ENCODE measurements around the gene GPAM.

Gene GPAM

DNA sequence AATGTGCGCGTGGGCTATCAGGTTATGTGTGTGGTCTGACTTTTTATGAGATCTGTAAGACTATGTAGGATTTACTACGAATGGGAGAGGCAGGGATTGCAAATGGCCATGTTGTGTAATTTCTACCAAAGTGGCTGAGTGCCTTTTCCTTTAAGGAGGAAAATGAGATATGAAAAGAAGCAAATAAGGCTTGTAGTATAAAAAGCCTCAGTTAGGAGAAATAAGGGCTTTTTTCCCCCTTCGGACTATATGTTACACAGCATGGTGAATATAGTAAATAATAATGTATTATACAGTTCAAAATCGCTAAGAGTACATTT is 447 bp upstream of the GPAM start:
- DNase-seq (ENCODE audit: low read depth) = no peak

DNA sequence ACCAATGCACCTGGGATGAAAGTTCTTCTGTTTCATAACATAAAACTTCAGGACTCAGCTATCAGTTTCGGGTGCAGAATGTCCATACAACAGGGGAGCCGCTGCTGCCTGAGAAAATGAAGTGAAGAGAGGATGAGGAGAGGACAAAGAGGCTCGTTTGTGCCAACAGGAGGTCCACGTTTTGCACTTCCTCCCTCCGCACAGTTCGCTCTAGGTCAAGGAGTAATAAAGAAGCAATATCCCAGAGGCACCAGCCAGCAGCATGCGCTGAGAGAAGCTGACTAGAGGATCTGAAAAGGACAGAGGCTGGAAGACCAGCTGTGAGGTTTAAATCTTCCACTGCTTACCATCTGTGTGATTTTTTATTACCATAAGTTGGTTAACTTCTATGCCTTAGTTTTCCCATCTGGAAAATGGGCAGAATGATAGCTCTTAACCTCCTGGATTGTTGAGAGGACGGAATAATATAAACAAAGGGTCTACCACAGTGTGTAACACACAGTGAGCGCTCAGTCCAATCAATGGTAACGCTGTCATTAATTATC is 709 bp downstream of the GPAM start:
- DNase-seq (ENCODE audit: low read depth) = no peak

DNA sequence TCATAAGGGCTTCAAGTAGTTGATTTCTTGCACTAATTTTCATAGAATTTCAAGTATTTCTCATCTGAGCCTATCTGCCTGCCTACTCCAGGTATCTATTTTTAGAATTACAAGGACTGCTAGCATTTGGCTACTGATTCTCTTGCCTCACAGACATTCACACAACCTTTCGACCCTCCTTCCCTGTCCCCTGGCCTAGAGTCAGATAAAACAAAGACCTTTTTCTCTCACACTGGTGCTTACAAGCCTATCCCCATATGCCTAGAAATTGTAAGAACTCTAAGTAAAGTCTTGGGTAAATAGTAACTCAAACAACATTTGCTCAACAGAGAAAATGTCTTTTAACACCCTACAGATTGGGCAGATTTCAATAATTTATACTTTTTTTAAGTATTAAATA is 6.3 kb downstream of the GPAM start:
- DNase-seq (ENCODE audit: low read depth) = no peak

DNA sequence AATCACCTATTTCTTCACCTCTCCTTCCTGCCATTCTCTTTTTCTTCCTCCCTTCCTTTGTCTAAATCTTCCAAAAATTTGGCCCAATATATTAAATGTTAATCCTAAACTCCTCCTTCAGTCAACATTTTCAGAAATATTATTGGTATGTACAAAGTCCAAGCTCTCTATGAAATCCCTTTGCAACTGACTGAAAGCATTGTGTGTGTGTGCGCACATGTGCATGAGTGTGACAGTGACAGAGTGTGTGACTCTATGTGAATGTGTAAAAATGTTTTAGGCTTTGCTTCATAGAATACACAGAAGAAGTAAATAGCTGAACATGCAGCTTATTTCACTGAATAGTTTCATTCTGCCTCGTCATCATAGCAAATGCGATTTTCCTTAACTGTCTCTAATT is 7.0 kb downstream of the GPAM start:
- DNase-seq (ENCODE audit: low read depth) = no peak

DNA sequence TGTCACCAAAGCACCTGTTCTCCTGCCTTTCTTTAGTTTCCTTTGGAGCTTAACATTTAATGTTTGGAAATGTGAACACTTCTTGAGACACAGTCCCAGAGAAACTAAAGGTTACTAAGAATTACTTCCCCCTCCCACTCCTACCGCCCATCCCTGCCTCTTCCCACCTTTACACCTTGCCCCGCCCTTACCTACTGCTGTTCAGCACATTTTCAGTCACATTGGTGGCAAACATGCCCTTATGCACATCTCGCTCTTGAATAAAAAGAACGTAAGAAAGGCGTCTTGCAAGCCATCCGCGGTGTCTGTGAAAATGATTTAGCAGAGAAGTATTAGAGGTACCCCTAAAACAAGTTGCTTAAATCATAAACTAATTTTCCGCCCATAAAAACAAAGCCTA is 8.2 kb downstream of the GPAM start:
- DNase-seq (ENCODE audit: low read depth) = no peak

DNA sequence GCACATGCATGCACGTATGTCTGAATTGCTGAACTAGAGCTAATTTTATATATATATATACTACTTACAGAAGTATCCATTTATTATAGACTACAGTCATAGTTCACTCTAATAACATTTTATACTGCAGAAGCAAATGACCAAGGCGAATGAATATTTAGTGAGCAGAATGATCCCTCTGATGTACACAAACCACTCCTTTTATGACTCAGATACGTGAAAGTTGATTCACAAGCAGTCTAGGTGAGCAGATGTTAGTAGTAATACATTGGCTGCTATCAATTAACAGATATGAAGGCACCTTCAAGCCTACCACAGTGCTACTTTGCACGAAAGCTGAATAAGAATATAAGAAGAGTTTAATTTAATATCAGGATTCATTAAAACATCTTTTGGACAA is 10.4 kb downstream of the GPAM start:
- DNase-seq (ENCODE audit: low read depth) = no peak

DNA sequence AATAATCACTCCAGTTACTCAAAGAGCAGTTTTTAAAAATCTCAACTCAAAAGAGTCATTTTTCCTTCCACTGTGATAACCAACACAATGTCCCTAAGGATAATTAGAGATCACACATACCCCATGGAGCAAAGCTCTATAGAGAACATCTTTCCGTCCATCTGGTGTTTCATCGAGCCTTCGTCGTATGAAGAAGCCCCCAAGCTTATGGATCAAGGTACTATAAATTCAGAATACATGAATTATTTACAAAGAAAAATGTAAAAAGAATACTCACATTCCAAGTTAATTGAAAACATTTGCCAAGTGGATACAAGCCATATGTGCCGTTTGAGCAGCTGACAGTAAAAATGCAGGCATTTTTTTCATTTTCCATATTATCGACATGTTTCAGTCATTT is 14.8 kb downstream of the GPAM start:
- no peak for DNase-seq (ENCODE audit: low read depth)

DNA sequence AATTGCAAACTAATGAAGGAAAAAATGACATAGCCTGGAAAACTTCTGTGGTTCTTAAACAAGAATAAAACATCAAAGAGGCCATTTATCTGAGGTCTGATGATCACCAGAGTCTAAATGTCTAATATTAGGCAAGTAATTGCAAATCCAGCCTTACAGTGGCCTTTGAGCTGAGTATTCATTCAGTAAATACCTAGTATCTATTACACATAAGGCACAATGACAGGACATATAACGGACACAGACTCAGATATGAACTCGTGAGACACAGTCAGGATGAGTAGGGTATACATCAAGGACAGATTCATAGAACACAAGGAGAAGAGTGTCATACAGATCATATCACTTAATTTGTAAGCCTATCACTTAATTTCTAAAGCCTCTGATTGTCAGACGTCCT is 16.8 kb downstream of the GPAM start:
- DNase-seq (ENCODE audit: low read depth) = no peak

DNA sequence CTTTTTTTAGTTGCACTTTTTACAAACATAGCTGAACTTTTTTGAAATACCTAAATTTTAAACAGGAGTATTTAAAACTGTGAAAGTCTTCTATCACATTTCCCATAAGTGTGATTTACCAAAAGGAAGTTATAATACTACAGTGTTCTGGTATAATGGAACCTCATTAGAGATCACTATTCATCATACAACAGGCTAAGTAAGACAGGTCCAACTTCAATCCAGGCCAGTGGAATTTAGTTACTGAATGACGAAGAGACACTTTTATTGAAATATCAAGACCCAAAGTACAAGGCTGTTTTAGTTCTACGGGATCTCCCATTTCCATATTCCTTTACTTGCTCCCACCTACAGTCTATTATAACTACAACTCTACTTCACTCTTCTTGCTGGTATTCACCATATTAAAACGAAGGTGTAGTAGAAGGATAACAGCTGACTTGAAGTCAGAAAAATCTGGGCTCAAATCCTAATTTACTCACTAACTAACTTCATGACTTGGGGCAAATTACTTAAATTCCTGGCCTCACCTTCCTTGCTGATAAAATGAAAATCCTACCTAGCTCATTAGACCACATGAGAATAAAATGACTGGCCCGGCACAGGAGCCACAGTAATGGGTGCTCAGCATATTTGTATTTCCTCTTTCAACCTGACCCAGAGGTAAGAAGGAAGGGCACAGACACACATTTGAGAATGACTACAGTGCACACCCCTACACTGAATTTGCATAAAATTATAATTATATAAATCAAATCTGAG is 21.6 kb downstream of the GPAM start:
- DNase-seq (ENCODE audit: low read depth) = no peak

DNA sequence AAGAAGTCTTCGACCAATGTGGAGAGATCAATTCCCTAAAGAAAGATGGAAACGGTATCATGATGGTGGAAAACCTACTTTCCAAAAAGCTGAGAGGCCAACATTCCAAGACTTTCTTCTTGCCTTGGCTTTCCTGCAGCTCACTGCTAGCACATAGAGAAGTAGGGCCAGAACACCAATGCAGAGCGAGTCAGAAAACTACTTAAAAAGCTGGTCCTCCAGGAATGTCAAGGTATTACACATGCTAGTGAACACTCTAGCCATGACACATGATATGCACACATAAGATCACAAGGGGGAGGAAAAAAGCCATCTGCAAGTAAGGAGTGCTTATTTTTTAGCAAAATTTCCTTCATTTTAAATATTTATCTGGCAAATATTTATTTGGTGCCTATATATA is 22.7 kb downstream of the GPAM start:
- DNase-seq (ENCODE audit: low read depth) = no peak

DNA sequence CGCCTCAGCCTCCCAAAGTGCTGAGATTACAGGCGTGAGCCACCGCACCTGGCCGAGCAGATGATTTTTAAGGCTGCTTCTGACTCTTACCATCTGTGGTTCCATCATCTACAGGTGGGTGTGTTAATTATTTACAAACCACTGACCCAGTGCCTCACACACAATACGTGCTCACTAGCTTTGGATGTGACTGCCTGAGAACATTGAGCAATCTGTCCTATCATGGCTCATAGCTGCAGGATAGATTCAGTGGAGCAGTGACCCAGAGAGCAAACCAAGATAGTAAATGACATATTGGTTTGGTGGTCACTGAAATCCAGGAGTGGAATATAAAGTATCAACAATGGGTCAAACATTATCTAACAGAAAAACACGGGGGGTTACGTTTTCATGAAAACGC is 24.1 kb downstream of the GPAM start:
- DNase-seq (ENCODE audit: low read depth) = no peak

DNA sequence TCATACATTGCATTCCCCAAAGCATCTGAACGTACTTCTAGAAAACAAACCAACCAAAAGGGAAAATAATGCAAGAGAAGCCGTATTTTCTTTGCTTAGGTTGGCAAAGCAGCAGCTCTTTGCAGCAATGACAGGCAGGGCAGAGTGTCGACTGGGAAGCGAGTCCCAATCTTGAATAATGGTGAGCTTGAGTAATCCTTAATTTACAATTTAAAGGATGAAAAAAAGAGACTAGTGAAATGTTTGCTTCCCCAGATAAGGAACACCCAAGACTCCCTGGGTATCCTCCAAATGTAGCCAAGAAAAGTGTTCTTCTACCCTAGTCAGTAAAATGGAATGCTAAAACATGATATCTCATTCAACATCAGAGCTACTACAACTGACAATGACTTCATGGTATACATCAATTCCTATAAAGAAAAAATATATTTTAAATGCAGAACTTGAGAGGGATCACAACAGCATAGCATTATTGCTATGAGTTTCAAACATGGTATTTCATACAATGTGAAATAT is 32.0 kb downstream of the GPAM start:
- no peak for DNase-seq (ENCODE audit: low read depth)

DNA sequence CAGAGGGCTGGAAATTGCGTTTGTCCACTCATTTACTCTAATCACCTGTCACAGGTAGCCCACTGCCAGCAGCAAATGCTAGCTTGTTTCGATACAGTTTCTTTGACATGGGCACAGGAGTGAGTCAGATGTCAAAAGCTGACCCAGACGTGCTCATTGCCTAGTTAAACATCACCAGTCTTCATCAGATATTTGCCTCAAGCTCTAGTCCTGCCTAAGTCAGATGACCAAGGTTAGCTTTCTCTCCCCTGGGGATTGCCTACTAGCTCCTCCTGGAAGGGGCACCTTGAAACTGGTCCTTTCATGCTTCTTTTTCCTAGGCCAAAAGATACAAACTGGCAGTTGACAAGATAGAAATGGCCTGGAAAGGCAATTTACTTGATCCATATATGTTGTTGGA is 35.2 kb downstream of the GPAM start:
- DNase-seq (ENCODE audit: low read depth) = no peak

DNA sequence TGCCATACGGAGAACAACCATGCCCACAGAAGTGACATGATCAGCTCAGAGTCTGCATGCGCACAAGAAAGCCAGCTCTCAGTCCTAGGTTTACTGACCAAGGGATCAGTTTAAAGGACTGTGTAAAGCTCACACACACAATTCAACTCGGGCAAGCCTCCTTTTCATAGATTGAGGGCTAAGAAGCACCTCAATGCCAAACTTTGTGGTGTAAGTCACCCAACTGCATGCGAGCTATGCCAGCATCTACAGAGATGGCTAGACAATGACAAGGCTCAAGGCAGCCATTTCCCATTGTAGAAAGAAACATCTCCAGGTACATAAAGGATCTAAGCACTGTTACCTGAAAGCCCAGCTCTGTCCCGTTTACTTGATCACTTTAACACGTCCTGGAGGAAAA is 36.8 kb downstream of the GPAM start:
- no peak for DNase-seq (ENCODE audit: low read depth)

DNA sequence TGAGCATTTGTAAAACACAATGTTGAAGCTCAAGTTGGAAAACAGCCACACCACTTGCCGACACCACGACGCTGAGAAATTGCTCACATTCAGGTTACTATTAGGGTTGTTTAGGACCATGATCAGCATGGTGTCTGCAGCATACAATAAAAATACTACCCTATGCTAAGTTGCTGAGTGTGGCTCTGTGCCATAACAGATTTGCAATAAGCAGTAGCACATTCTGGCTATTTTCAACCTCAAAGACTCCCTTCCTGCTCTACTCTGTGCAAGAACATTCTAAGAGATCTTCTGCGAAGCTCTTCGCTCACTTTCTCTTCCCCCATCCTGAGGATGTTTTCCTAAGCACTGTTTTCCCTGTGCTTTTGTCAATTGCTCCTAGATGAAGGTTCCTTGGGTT is 38.3 kb downstream of the GPAM start:
- no peak for DNase-seq (ENCODE audit: low read depth)

DNA sequence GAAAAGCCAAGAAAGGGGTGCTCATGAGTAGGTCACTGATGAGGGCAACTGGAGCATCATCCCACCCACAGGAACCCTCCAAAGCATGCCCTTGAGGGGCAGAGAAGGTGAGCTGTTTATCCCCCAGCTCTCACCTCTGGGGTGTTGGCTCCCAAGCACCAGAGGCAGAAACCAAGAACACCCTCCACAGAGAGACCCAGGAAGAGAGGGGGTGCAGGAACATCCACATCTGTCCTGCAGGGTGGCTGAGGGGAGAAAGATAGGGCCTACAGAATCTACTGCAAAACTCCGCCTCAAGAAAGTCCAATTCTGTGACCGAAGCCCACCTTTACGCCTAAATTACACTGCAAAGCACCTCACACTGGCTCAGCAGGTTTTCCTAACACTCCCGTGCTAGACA is 40.1 kb downstream of the GPAM start:
- no peak for DNase-seq (ENCODE audit: low read depth)

DNA sequence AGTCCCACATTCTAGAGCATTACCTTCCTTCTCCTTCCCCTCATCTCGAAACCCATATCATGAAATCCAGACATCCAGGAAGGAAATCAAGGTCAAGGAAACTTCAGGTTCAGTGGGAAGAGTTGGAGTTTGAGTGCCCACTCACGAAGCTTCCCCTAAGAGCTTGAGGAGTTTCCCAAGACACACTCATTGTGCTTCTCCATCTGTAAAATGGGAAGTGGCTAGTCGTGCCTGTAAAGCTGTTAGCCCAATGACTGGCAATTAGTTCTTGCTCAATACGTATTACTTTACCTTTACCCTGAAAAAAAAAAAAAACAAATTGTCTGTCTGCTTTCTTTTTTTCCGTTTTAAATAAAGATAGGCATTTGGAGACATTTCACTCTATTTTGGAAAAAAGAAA is 42.3 kb downstream of the GPAM start:
- no peak for DNase-seq (ENCODE audit: low read depth)

DNA sequence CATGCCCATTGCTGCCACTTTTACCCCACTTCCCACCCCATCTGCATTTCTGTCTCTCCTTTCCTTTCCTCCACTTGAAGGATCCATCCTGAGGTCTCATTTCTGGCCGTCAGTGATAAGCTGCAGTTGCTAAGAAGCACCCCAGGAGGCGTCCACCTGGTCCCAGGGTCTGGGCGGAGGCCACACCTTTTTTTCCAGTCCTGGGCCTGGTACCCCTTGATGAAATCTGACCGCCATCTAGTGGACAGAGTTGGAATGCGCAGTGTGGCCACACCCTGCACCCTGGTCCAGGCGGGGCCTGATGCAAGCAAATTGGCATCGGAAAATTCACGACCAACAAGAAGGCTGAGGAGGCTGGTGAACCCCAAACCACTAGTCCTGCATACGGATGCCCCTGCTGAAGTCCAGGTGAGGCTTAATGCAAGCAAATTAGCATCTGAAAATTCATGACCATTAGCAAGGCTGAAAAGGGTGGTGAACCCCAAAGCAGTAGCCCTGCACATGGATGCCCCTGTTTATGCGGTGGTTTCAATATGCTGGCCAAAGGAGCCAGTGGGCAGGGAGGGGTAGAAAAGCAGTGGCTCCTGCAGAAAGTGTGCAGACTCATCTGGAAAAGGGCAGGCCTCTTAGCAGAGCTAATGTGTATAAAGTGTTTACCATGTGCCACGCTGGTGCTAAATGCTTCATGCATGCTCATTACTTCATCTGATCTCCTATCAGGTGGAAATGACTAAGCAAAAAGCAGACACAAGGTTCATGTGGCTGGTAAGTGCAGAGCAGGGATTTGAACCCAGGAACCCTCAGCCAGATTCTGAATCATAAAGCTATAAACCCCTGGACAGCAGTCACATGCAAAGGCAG is 43.2 kb downstream of the GPAM start:
- DNase-seq (ENCODE audit: low read depth) = peak; percentile 14

DNA sequence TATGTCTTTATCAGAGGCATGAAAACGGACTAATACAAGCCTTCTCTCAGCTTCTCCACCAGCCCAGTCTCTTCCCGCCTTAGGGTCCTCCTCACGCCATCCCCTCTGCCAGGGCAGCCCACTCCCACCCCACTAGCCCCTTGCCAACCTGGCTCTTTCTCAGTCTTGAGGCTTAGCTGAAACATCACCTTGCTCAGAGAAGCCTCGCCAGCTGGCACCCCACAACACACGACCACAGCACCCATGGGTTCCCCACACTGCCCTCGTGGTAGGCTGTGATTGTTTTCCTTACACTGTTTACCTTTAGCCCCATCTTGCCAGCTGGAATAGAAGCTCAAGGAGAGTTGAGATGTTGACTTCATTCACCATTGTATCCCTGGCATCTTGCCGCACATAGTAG is 44.4 kb downstream of the GPAM start:
- DNase-seq (ENCODE audit: low read depth) = no peak

DNA sequence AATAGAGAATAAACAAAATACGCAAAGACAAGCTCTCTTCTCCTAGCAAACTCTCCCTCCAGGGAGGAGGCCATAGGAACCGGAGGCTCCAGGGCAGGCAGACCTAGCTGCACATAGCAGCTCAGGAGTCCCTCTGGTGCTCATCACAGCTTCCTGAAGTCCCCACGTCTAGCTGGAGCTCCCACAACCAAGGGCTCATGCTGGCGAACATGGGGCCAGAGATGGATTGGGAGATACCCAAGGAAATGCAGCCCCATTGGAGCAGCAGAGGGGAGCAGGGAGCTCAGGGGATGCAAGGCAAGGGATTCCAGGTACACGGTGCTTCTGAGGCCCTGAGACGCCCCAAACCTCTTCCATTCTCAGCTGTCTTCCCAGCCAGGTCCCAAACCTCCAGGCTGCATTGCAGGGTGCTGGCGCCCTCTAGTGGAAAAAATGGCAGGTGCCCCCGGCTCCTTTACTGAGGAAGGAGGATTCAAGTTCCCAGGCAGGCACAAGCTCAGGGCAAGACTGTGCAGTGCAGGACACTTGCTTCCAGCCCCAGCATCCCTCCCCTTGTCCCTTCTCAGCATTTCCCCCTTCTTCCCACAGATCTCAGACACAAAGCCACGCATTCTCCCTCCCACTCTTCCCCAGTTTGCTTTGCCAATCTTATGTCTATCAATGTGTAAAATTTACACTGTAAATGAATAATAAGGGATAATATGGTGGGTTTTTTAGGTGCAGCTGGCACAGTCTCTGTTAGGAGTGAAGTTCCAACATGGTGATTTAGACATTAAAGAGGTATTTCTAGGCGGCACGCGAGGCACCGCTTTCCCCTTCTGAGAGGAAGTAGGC is 46.2 kb downstream of the GPAM start:
- peak; percentile 37 for DNase-seq (ENCODE audit: low read depth)

DNA sequence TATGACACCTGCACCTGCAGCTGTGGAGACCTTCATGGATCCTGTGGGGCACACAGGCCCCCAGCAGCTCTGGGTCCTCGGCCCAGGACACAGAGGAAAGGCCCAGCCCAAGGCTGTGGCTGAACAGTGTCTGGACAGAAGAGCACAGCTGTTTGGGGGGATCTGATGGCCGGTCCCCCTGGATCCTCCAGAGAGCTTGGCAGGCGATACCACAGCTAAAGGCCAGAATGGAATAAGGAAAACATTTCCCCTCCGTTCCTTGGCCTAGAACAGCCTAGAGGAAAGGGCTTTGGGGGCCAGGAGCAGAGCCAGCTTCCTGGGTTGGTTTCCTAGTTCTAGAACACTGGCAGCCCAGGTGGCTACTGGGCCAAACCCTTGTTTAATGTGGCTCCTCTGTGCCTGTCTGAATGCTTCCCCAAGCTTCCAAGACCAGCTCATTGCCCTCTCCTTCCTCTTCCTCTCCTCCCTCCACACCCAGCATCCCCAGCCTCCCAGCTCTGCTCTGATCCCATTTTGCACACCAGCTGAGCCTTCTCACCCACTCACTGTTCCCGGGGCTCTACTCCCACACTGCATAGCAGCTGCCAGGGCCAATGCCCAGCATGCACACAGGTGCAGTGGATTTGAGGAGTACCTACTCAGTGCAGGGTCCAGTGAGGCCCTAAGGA is 46.9 kb downstream of the GPAM start:
- DNase-seq (ENCODE audit: low read depth) = no peak

DNA sequence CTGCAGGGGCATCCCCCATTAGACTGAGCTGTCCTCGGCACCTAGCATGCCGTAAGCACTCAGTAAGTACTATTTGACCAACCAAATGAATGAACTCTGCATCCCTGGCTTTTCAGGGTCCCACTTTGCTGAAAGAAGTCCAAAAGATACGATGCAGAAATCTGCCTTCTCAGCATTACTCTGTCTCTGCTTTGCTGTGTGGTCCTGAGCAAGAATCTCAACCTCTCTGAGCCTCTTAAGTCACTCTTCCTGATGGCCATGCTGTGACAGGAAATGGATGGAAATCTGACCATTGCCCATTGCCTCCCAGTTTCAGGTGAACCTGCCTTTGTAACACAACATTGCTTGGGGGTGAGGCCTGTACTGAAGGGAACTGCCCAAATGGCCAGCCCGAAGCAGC is 48.0 kb downstream of the GPAM start:
- DNase-seq (ENCODE audit: low read depth) = no peak

All from stimulated activated CD8-positive, alpha-beta memory T cell treated with anti-CD3 and anti-CD28 coated beads, Interleukin-15, amount 100 ng/mL, for 1 hour (primary cell).